Upper lobe of left lung (tissue), 4 donors: ENCODE measurements around the gene ADRB2.

ENCODE experiments used
- EP300 ChIP-seq, 4 donors: sonication (generic); formaldehyde crosslinking; IDR thresholded peaks; one replicate each; pipeline ENCODE4 v1.5.1; 2017; ENCODE audit warnings: antibody characterized with exemption in 4 of 4, control low read depth in 2 of 4
- POLR2A ChIP-seq, 4 donors: fragments of 450-650 bp; IDR thresholded peaks; one replicate each; pipeline ENCODE4 v1.5.1; 2016 to 2017; ENCODE audit warnings: antibody characterized with exemption in 4 of 4, mild to moderate bottlenecking in 2 of 4
- POLR2AphosphoS5 ChIP-seq, 2 donors: sonication (generic); formaldehyde crosslinking; IDR thresholded peaks; one replicate each; pipeline ENCODE4 v1.5.1; 2017; ENCODE audit warnings: antibody characterized with exemption in 2 of 2
- TF ChIP-seq, protein P1 (sequence below), 6 experiments: fragments of 450-650 bp in 4 of 6; fragments of 200-600 bp in 2 of 6; sonication (generic) in 2 of 6; IDR thresholded peaks; one replicate each; pipeline ENCODE4 v1.5.1; 2016 to 2019; ENCODE audit warnings: antibody characterized with exemption in 6 of 6

DNA sequence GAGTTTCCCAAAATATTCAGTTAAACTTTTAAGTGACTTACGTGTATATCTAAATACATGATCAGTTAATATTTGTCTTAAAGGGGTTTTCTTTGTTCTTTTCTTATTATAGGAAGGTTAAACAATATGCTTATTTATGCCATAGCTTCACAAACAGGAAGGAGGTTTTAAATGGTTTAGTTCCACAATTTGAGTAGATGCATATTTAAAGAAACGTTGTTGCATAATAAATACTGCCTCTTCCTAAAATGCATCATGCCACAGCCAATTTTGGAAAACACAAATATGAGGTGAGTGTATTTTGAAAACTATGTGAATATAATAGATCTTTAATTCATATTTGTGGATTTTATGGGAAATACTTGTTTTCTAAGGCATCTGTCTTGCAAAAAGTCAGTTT is 2.5 kb upstream of the ADRB2 start:
- TF ChIP-seq, protein P1, sequence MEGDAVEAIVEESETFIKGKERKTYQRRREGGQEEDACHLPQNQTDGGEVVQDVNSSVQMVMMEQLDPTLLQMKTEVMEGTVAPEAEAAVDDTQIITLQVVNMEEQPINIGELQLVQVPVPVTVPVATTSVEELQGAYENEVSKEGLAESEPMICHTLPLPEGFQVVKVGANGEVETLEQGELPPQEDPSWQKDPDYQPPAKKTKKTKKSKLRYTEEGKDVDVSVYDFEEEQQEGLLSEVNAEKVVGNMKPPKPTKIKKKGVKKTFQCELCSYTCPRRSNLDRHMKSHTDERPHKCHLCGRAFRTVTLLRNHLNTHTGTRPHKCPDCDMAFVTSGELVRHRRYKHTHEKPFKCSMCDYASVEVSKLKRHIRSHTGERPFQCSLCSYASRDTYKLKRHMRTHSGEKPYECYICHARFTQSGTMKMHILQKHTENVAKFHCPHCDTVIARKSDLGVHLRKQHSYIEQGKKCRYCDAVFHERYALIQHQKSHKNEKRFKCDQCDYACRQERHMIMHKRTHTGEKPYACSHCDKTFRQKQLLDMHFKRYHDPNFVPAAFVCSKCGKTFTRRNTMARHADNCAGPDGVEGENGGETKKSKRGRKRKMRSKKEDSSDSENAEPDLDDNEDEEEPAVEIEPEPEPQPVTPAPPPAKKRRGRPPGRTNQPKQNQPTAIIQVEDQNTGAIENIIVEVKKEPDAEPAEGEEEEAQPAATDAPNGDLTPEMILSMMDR (IDR thresholded peaks at IDR 0.05): no peak
- TF ChIP-seq POLR2A (IDR thresholded peaks at IDR 0.05): no peak
- no peak for TF ChIP-seq POLR2AphosphoS5 (IDR thresholded peaks at IDR 0.05)
- TF ChIP-seq EP300 (IDR thresholded peaks at IDR 0.05): no peak
